HepG2 (cell line): Measurements from ENCODE around the gene ENG. TPM values are rescaled to one million over a fixed set of nuclear protein-coding genes. Genes with fewer than 3 reads are reported as not detected.

Source experiments
- ATF1 ChIP-seq: IDR thresholded peaks from 2 replicates; pipeline ENCODE4 v1.6.1; 2016; ENCODE audit warnings: mild to moderate bottlenecking, control low read depth
- CERS6 ChIP-seq: sonication (generic); formaldehyde crosslinking; IDR thresholded peaks from 2 replicates; pipeline ENCODE4 v1.5.0; 2020; ENCODE audit warnings: missing genetic modification reagents
- DPF2 ChIP-seq: sonication (generic); formaldehyde crosslinking; IDR thresholded peaks from 2 replicates; pipeline ENCODE4 v1.4.0; 2020; ENCODE audit warnings: mild to moderate bottlenecking, low read depth, missing genetic modification reagents, borderline replicate concordance
- FLYWCH1 ChIP-seq: sonication (generic); formaldehyde crosslinking; IDR thresholded peaks from 2 replicates; pipeline ENCODE4 v1.8.1; 2023; ENCODE audit warnings: mild to moderate bottlenecking, missing genetic modification reagents
- HMGA1 ChIP-seq: sonication (generic); formaldehyde crosslinking; conservative IDR thresholded peaks from 2 replicates; pipeline ENCODE4 v1.4.0; 2020; ENCODE audit warnings: missing genetic modification reagents
- HNRNPL ChIP-seq: fragments of 200-400 bp; formaldehyde crosslinking; IDR thresholded peaks from 2 replicates; pipeline ENCODE4 v1.6.1; 2017; ENCODE audit warnings: mild to moderate bottlenecking, low read depth, low read length
- HNRNPLL ChIP-seq: fragments of 200-400 bp; formaldehyde crosslinking; IDR thresholded peaks from 2 replicates; pipeline ENCODE4 v1.6.1; 2017; ENCODE audit warnings: mild to moderate bottlenecking, low read depth, low read length; ENCODE audit not compliant: poor library complexity, severe bottlenecking
- IRF1 ChIP-seq: sonication (generic); formaldehyde crosslinking; IDR thresholded peaks from 2 replicates; pipeline ENCODE4 v1.4.0; 2020; ENCODE audit warnings: low read depth, mild to moderate bottlenecking, missing genetic modification reagents
- JARID2 ChIP-seq: sonication (generic); formaldehyde crosslinking; IDR thresholded peaks from 2 replicates; pipeline ENCODE4 v1.8.1; 2023; ENCODE audit warnings: missing genetic modification reagents, inconsistent platforms; ENCODE audit not compliant: insufficient replicate concordance
- KDM5A ChIP-seq: fragments of 200-600 bp; sonication (generic); IDR thresholded peaks from 2 replicates; pipeline ENCODE4 v1.7.0; 2018; ENCODE audit warnings: antibody characterized with exemption, mild to moderate bottlenecking, low read length, borderline replicate concordance
- MTA3 ChIP-seq: sonication (generic); formaldehyde crosslinking; IDR thresholded peaks from 2 replicates; pipeline ENCODE4 v1.4.0; 2020; ENCODE audit warnings: missing genetic modification reagents
- MXD4 ChIP-seq: IDR thresholded peaks from 2 replicates; pipeline ENCODE4 v1.6.1; 2016; ENCODE audit warnings: mild to moderate bottlenecking, missing biosample characterization, missing genetic modification reagents
- MYNN ChIP-seq: sonication (generic); formaldehyde crosslinking; IDR thresholded peaks from 2 replicates; pipeline ENCODE4 v1.4.0; 2020; ENCODE audit warnings: mild to moderate bottlenecking, low read depth, missing genetic modification reagents
- MZF1 ChIP-seq: sonication (generic); formaldehyde crosslinking; IDR thresholded peaks from 2 replicates; pipeline ENCODE4 v1.8.1; 2023; ENCODE audit warnings: mild to moderate bottlenecking, missing genetic modification reagents, borderline replicate concordance
- NBN ChIP-seq: fragments of 450-650 bp; conservative IDR thresholded peaks from 2 replicates; pipeline ENCODE4 v1.6.1; 2017
- NFE2L1 ChIP-seq: sonication (generic); formaldehyde crosslinking; IDR thresholded peaks from 2 replicates; pipeline ENCODE4 v1.4.0; 2020; ENCODE audit warnings: missing genetic modification reagents, mild to moderate bottlenecking, borderline replicate concordance
- SALL2 ChIP-seq: sonication (generic); formaldehyde crosslinking; IDR thresholded peaks from 2 replicates; pipeline ENCODE4 v1.8.1; 2023; ENCODE audit warnings: mild to moderate bottlenecking, missing genetic modification reagents, inconsistent platforms
- SMYD3 ChIP-seq: sonication (generic); formaldehyde crosslinking; IDR thresholded peaks from 2 replicates; pipeline ENCODE4 v1.8.1; 2023; ENCODE audit warnings: mild to moderate bottlenecking, missing genetic modification reagents
- SP140L ChIP-seq: sonication (generic); formaldehyde crosslinking; IDR thresholded peaks from 2 replicates; pipeline ENCODE4 v1.4.0; 2020; ENCODE audit warnings: missing genetic modification reagents, borderline replicate concordance
- SRSF9 ChIP-seq: fragments of 200-400 bp; formaldehyde crosslinking; IDR thresholded peaks from 2 replicates; pipeline ENCODE4 v1.6.1; 2018; ENCODE audit warnings: borderline replicate concordance, mild to moderate bottlenecking, low read depth, low read length; ENCODE audit not compliant: insufficient read depth, poor library complexity, severe bottlenecking
- TAF1 ChIP-seq: sonication (generic); formaldehyde crosslinking; IDR thresholded peaks from 2 replicates; pipeline ENCODE4 v1.4.0; 2020; ENCODE audit warnings: missing genetic modification reagents
- U2AF2 ChIP-seq: fragments of 200-400 bp; formaldehyde crosslinking; IDR thresholded peaks from 2 replicates; pipeline ENCODE4 v1.6.1; 2017; ENCODE audit warnings: low read depth, mild to moderate bottlenecking, low read length
- ZBTB25 ChIP-seq: IDR thresholded peaks from 2 replicates; pipeline ENCODE4 v1.6.1; 2018; ENCODE audit warnings: missing genetic modification reagents
- ZBTB8A ChIP-seq: sonication (generic); formaldehyde crosslinking; IDR thresholded peaks from 2 replicates; pipeline ENCODE4 v1.4.0; 2020; ENCODE audit warnings: mild to moderate bottlenecking, low read depth, missing genetic modification reagents, borderline replicate concordance
- ZC3H13 ChIP-seq: sonication (generic); formaldehyde crosslinking; IDR thresholded peaks from 2 replicates; pipeline ENCODE4 v1.8.1; 2023; ENCODE audit warnings: mild to moderate bottlenecking, missing genetic modification reagents, moderate library complexity
- ZFP41 ChIP-seq: sonication (generic); formaldehyde crosslinking; IDR thresholded peaks from 2 replicates; pipeline ENCODE4 v1.4.0; 2020; ENCODE audit warnings: mild to moderate bottlenecking, missing genetic modification reagents, borderline replicate concordance
- ZNF317 ChIP-seq: sonication (generic); formaldehyde crosslinking; IDR thresholded peaks from 2 replicates; pipeline ENCODE4 v1.5.0; 2020; ENCODE audit warnings: mild to moderate bottlenecking, missing genetic modification reagents
- ZNF589 ChIP-seq: sonication (generic); formaldehyde crosslinking; conservative IDR thresholded peaks from 2 replicates; pipeline ENCODE4 v1.8.0; 2022; ENCODE audit warnings: mild to moderate bottlenecking, moderate library complexity, missing genetic modification reagents
- polyA plus RNA-seq, 8 experiments: library from polyadenylated mRNA; depleted of rRNA in 3 of 8; stranded (reverse) in 7 of 8; unstranded in 1 of 8; fragments of >200 nt; fragmentation: Illumina TruSeq in 4 of 8; extraction: Trizol in 4 of 8; gene quantifications; 2 replicates each; pipeline versions ENCODE4 v1.2.1 to v1.2.3, GENCODE V29; 2011 to 2016; ENCODE audit warnings: low read depth in 4 of 8, missing spikeins in 1 of 8, mixed read lengths in 1 of 8; ENCODE audit not compliant: insufficient read depth in 1 of 8
- total RNA-seq, 5 experiments: library from RNA; depleted of rRNA; stranded (reverse); fragments of >200 nt; fragmentation: Illumina TruSeq; extraction: Trizol; gene quantifications; 2 replicates each; pipeline ENCODE4 v1.2.3, GENCODE V29; 2016; ENCODE audit warnings: low read depth in 1 of 5
- TF ChIP-seq, protein P1 (sequence below): sonication (generic); formaldehyde crosslinking; IDR thresholded peaks from 2 replicates; pipeline ENCODE4 v1.5.0; 2020; ENCODE audit warnings: missing genetic modification reagents, mild to moderate bottlenecking, borderline replicate concordance

ENG gene
- total and polyA plus RNA-seq, 2 of the 13 experiments (the other 11 are each of a cell fraction or from before 2014, with no cell fraction given) = 0.02 to 1.1 TPM

DNA sequence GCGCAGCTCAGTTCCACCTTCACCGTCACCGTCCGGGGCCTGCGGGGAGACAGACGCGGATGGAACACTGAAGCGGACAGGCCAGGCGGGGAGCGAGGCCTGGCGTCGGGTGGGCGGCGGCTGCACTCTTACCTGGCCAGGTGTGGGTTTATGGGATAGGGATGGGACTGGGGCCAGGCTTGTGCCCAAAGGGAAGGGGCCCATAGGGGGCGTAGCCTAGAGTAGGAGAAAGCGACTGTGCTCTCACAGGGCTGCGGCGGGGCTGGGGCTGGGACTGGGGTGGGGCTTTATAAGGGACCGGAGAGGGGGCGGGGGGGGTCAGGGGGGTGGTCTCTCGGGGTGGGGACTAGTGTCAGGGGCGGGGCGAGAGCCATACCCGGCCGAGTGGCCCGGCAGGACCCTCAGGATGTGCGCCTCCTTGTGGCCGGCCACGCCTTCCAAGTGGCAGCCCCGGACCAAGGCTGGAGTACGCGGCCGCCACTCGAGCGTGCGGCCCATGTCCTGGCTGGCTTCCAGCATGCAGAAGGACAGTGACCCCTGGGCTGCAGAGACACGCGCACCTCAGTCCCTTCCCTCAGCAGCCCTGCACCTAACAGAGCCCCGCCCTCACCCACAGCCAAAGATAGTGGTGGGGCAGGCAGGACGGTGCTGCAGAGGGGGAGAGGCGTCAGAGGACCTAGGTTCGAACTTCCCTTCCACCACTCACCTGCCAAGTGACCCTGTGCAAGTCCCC, 29.0 kb downstream of the ENG start (continued):
- 0 out of 2 replicates have a peak, but pooled peaks have one; percentile 64 for TF ChIP-seq MXD4 (CRISPR knock-in tag)
- no peak for TF ChIP-seq MZF1 (CRISPR knock-in tag)
- TF ChIP-seq SRSF9 = no peak
- no peak for TF ChIP-seq KDM5A
- no peak for TF ChIP-seq SP140L (CRISPR knock-in tag)
- TF ChIP-seq ZNF589 (CRISPR knock-in tag) = no peak
- TF ChIP-seq MYNN = no peak
- no peak for TF ChIP-seq HNRNPL
- TF ChIP-seq SMYD3 (CRISPR knock-in tag) = no peak
- no peak for TF ChIP-seq ATF1 (CRISPR knock-in tag)
- TF ChIP-seq ZNF317 = no peak
- TF ChIP-seq, protein P1, sequence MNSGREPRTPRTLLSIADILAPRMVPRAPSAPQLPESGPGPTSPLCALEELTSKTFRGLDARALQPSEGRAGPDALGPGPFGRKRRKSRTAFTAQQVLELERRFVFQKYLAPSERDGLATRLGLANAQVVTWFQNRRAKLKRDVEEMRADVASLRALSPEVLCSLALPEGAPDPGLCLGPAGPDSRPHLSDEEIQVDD (CRISPR knock-in tag) = no peak
- TF ChIP-seq JARID2 (CRISPR knock-in tag) = no peak
- TF ChIP-seq CERS6 (CRISPR knock-in tag) = no peak
- no peak for TF ChIP-seq TAF1 (CRISPR knock-in tag)
- TF ChIP-seq HMGA1 (CRISPR knock-in tag) = no peak
- TF ChIP-seq ZFP41 (CRISPR knock-in tag) = no peak
- TF ChIP-seq IRF1 = no peak
- TF ChIP-seq NBN = no peak
- TF ChIP-seq NFE2L1 = no peak
- no peak for TF ChIP-seq DPF2 (CRISPR knock-in tag)
- TF ChIP-seq ZBTB25 (CRISPR knock-in tag) = no peak
- TF ChIP-seq ZBTB8A (CRISPR knock-in tag) = no peak
- TF ChIP-seq U2AF2 = no peak
- TF ChIP-seq FLYWCH1 = no peak
- no peak for TF ChIP-seq ZC3H13 (CRISPR knock-in tag)
- TF ChIP-seq MTA3 = no peak
- peak; percentile 55; the same call in 1 of the 2 replicates for TF ChIP-seq SALL2
- peak; percentile 30 for TF ChIP-seq HNRNPLL
